Prostate gland (tissue), 2 donors: ENCODE results near the gene NCF4. TPM values are rescaled to one million over a fixed set of nuclear protein-coding genes. Genes with fewer than 3 reads are reported as not detected.

Experiments used
- DNase-seq: peaks from one replicate; pipeline ENCODE4 v3.0.0-alpha.2; 2019; ENCODE audit warnings: low spot score
- H3K27ac ChIP-seq, 2 donors: fragments of 200-600 bp; sonication (generic); 2 replicates each; pipeline ENCODE4 v1.5.1; 2017 to 2019
- H3K27me3 ChIP-seq: fragments of 200-600 bp; sonication (generic); replicated peaks from 2 replicates; pipeline ENCODE4 v1.5.1; 2019; ENCODE audit not compliant: insufficient read depth
- H3K36me3 ChIP-seq, 2 donors: fragments of 200-600 bp; sonication (generic); 1 replicate in 1 of 2; 2 replicates in 1 of 2; pipeline versions ENCODE4 v1.5.1 to v1.8.1; 2017 to 2019
- H3K4me1 ChIP-seq: fragments of 200-600 bp; sonication (generic); replicated peaks from 2 replicates; pipeline ENCODE4 v1.5.1; 2019
- H3K4me3 ChIP-seq, 2 donors: fragments of 200-600 bp; sonication (generic); 2 replicates each; pipeline ENCODE4 v1.5.1; 2017 to 2019
- H3K9me3 ChIP-seq: fragments of 200-600 bp; sonication (generic); 2 replicates; pipeline ENCODE4 v1.5.1; 2017
- POLR2A ChIP-seq: fragments of 450-650 bp; IDR thresholded peaks from one replicate; pipeline ENCODE4 v1.6.1; 2016; ENCODE audit warnings: antibody characterized with exemption, mild to moderate bottlenecking
- POLR2AphosphoS5 ChIP-seq: sonication (generic); formaldehyde crosslinking; IDR thresholded peaks from one replicate; pipeline ENCODE4 v1.6.1; 2017; ENCODE audit warnings: antibody characterized with exemption
- WGBS: methylation state at CpG from one replicate; pipeline ENCODE4 v1.1.5; 2018; 5-methylcytosine and 5-hydroxymethylcytosine counted together
- intact Hi-C: fragments of 100-400 bp; cut with DNase I; formaldehyde crosslinking; loops from one replicate; pipeline ENCODE4 v1.14.2; 2022
- total RNA-seq, 2 donors: library from RNA; depleted of rRNA; stranded (reverse); fragments of >200 nt; gene quantifications; one replicate each; pipeline ENCODE4 v1.1.0, GENCODE V29; 2016
- TF ChIP-seq, protein P1 (sequence below), 4 experiments: fragments of 200-600 bp in 2 of 4; fragments of 450-650 bp in 2 of 4; sonication (generic) in 2 of 4; IDR thresholded peaks; 1 replicate in 3 of 4; 2 replicates in 1 of 4; pipeline ENCODE4 v1.5.1; 2016 to 2019; ENCODE audit warnings: antibody characterized with exemption in 4 of 4, mild to moderate bottlenecking in 2 of 4, moderate library complexity in 2 of 4

Gene NCF4
- total RNA-seq, 2 donors from 2014 or later = 0.91 to 3.5 TPM

DNA sequence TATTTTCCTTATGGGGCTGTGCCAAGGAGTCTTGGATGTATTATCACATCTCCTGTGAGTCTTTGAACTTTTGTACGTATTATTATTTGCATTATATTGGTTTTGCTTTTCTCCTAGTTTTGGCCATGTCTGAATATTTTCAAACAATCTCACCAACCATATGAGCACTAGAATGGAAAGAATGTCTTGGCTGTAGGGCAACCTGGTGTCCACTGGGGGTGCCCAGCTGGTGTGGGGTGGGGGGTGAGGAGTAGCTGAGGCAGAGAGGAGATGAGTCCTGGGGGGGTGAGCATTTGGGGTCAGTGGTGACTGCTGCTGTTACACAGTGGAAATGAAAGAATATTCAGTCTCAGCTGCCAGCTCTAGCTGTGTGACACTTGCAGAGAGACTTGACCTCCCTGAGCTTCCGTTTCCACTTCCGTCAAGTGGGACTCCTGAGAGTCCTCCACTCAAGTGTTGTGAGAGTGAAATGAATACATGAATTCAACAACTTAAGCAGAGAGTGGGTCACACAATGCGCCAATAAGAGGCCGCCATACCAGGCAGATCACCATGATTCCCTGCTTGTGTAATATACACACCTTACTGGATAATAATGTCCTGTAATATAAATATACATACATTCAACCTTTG lies 31.3 kb upstream of the NCF4 start:
- no peak for TF ChIP-seq POLR2AphosphoS5
- TF ChIP-seq, protein P1, sequence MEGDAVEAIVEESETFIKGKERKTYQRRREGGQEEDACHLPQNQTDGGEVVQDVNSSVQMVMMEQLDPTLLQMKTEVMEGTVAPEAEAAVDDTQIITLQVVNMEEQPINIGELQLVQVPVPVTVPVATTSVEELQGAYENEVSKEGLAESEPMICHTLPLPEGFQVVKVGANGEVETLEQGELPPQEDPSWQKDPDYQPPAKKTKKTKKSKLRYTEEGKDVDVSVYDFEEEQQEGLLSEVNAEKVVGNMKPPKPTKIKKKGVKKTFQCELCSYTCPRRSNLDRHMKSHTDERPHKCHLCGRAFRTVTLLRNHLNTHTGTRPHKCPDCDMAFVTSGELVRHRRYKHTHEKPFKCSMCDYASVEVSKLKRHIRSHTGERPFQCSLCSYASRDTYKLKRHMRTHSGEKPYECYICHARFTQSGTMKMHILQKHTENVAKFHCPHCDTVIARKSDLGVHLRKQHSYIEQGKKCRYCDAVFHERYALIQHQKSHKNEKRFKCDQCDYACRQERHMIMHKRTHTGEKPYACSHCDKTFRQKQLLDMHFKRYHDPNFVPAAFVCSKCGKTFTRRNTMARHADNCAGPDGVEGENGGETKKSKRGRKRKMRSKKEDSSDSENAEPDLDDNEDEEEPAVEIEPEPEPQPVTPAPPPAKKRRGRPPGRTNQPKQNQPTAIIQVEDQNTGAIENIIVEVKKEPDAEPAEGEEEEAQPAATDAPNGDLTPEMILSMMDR (IDR thresholded peaks at IDR 0.05) = no peak
- no peak for TF ChIP-seq POLR2A
- 87% methylated on average over 5 of the region's 5 CpGs for WGBS
- DNase-seq = no peak

DNA sequence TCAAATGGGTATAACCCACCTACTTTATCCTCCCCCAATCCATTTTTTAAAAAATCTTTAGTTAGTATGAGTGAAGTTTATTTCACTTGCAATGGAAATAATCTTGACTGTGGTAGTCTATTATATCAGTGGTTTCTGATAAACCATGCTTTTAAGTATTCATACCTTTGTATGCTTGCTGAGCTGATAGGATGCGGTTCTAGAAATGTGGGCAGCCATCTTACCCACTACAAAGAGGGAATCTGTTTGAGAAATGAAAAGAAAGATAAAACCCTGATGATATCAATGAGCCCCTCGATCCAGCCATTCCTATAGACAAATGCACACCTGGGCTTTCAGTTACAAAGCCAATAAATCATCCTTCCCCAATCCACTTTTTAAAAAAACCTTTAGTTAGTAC lies 30.2 kb upstream of the NCF4 start:
- H3K27ac ChIP-seq = no peak overlapping the region
- no peak overlapping the region for H3K4me3 ChIP-seq
- no peaks in the 10 kb centered on the region for H3K27me3 ChIP-seq
- no peak for TF ChIP-seq POLR2A
- no peak for TF ChIP-seq POLR2AphosphoS5
- TF ChIP-seq, protein P1 (IDR thresholded peaks at IDR 0.05) = no peak
- H3K9me3 ChIP-seq = no peaks in the 10 kb centered on the region
- H3K36me3 ChIP-seq = no peaks in the 10 kb centered on the region
- 67% methylated on average over 2 of the region's 2 CpGs for WGBS
- DNase-seq = no peak
- intact Hi-C loops = no loop called here
- H3K4me1 ChIP-seq = no peaks in the 10 kb centered on the region

More for the DNA sequence above, 31.3 kb upstream of the NCF4 start:
- Histone ChIP-seq H3K27ac (no peak overlapping the region), H3K9me3 (no peaks in the 10 kb centered on the region), H3K4me3 (no peak overlapping the region), H3K4me1 (no peaks in the 10 kb centered on the region), H3K27me3 (peaks cover 2% of the 10 kb centered on the region), H3K36me3 (no peaks in the 10 kb centered on the region)
- intact Hi-C loops = no loop called here

DNA sequence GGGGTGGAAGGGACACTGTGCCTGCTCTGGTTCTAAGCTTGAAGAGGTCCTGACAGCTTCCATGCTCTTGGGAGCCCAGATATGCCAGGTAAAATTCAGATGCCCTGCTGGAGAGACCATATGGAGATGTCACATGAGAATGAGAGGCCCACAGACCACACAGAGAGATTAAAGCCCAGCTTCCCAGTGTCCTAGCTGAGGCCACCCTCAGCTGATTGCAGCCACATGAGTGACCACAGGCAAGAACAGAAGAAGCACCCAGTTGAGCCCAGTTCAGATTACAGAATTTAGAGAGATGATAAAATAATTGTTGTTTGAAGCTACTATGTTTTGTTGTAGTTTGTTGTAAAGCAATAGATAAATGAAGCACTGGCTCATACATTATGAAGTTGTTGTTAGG lies 29.6 kb upstream of the NCF4 start:
- Histone ChIP-seq H3K27ac (no peak overlapping the region), H3K4me3 (no peak overlapping the region), H3K36me3 (no peaks in the 10 kb centered on the region), H3K27me3 (no peaks in the 10 kb centered on the region), H3K9me3 (no peaks in the 10 kb centered on the region), H3K4me1 (no peaks in the 10 kb centered on the region)
- no peak for DNase-seq
- TF ChIP-seq, protein P1 (IDR thresholded peaks at IDR 0.05) = no peak
- TF ChIP-seq POLR2A (no peak), POLR2AphosphoS5 (no peak)
- intact Hi-C loops = no loop called here

DNA sequence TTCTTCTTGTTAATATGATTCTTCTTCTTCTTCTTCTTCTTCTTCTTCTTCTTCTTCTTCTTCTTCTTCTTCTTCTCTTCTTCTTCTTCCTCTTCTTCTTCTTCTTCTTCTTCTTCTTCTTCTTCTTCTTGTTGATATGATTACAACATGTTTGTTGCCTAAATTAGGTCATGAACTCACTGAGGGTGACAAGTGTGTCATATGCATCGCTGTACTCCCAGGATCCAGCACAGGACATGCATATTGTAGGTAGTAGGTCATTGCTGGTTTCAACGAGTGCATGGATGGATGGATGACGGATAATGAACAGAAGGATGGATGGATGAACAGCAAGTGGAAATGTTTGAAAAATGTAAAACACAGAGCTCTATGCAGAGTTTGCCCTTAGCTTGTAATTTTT lies 29.1 kb upstream of the NCF4 start:
- Histone ChIP-seq H3K27me3 (no peaks in the 10 kb centered on the region), H3K4me3 (no peak overlapping the region), H3K27ac (no peak overlapping the region), H3K9me3 (no peaks in the 10 kb centered on the region), H3K4me1 (no peaks in the 10 kb centered on the region), H3K36me3 (no peaks in the 10 kb centered on the region)
- TF ChIP-seq, protein P1 (IDR thresholded peaks at IDR 0.05) = no peak
- intact Hi-C loops = no loop called here
- 93% methylated on average over 3 of the region's 3 CpGs for WGBS
- no peak for DNase-seq

DNA sequence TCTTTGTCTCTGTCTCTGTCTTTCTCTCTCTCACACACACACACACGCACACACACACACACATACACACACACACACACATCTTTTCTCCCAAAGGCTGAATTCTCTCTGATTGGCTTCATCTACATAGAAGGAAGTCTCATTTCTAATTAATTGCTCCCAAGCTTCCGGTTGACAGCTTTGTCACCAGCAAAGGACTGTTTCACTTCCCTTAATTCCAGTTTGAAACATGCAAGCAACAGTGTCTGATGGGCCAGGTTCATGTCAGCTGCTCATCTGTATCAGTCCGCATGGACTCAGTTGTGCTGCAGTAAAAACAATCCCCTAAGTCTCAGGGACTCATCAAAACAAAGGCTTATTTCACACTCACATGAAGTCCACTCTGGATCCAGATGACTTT lies 27.7 kb upstream of the NCF4 start:
- H3K27me3 ChIP-seq = no peaks in the 10 kb centered on the region
- H3K4me1 ChIP-seq = no peaks in the 10 kb centered on the region
- no peaks in the 10 kb centered on the region for H3K36me3 ChIP-seq
- WGBS = 88% methylated on average over 3 of the region's 3 CpGs
- DNase-seq = no peak
- no peak overlapping the region for H3K27ac ChIP-seq
- intact Hi-C loops = no loop called here
- no peak overlapping the region for H3K4me3 ChIP-seq
- TF ChIP-seq, protein P1 (IDR thresholded peaks at IDR 0.05) = no peak
- no peak for TF ChIP-seq POLR2A
- TF ChIP-seq POLR2AphosphoS5 = no peak
- no peaks in the 10 kb centered on the region for H3K9me3 ChIP-seq
